Measurements from ENCODE around the gene STPG3.

STPG3 gene

GRCh38 chr9:137244486-137245449 lies 6.3 kb upstream of the STPG3 start:
- no peak for DNase-seq (ENCODE audit: low read depth, low spot score)

GRCh38 chr9:137245450-137246421 lies 5.3 kb upstream of the STPG3 start:
- DNase-seq (ENCODE audit: low read depth, low spot score): no peak

- no peak for DNase-seq (ENCODE audit: low read depth, low spot score)
Observed at GRCh38 chr9:137247135-137247915, 3.8 kb upstream of the STPG3 start.

DNA sequence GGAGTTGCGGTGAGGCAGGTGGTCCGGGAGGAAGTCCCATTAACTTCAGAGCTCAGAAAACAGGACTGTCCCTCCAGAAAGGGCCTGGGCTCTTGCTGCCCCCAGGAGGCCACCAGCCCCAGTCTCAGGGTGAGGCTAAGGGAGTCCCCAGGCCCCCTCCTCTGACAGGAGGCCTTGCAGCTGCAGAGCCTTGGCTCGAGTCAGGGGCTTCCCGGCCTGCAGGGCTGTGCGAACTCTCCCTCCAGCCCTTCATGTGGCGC lies 3.2 kb upstream of the STPG3 start:
- no peak for DNase-seq (ENCODE audit: low read depth, low spot score)

DNA sequence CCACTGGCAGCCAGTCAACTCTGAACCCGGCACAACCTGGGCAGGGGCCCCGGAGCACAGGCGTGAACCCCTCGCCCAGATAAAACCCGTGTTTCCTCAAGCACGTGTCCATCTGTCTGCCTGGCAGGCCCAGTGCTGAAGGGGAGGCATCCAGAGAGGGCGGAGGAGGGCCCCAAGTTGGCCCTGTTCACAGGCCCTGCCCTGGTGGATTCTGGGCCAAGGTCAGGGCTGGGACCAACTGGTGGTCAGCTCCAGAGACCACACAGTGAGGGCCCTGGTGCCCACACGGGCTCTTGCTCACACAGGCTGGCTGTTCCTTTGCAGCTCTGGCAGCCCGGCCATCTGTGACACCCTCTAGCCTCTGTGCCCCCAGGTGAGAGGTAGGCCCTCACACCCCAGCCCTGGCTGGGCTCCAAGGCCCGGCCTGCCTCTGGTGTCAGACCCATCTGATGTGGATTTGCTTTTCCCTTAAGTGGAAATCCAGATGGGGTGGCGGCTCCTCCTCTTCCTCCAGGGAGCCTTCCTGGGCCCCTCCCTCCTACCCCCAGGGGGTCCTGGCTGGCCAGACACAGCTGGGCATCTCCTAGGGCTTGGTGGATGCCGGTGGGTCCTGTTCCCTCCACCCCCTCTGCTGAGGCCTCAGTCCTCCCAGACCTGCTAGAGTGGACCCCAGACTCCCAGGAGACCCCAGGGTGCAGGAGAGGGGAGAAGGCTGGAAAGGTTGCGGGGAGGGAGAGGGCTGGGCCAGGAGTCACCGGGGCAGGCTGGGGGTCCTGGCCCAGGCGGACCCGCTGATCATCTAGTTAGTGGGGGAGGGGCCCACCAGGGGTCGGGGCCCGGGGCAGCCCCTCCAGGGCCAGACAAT lies 525 bp upstream of the STPG3 start:
- no peak for DNase-seq (ENCODE audit: low read depth, low spot score)

- DNase-seq (ENCODE audit: low read depth, low spot score): no peak
Observed at GRCh38 chr9:137251490-137252268, 593 bp downstream of the STPG3 start.

GRCh38 chr9:137252555-137253506 lies 1.7 kb downstream of the STPG3 start:
- DNase-seq (ENCODE audit: low read depth, low spot score): no peak

- DNase-seq (ENCODE audit: low read depth, low spot score): peak; percentile 31
Observed at GRCh38 chr9:137253717-137254623, 2.9 kb downstream of the STPG3 start.

DNA sequence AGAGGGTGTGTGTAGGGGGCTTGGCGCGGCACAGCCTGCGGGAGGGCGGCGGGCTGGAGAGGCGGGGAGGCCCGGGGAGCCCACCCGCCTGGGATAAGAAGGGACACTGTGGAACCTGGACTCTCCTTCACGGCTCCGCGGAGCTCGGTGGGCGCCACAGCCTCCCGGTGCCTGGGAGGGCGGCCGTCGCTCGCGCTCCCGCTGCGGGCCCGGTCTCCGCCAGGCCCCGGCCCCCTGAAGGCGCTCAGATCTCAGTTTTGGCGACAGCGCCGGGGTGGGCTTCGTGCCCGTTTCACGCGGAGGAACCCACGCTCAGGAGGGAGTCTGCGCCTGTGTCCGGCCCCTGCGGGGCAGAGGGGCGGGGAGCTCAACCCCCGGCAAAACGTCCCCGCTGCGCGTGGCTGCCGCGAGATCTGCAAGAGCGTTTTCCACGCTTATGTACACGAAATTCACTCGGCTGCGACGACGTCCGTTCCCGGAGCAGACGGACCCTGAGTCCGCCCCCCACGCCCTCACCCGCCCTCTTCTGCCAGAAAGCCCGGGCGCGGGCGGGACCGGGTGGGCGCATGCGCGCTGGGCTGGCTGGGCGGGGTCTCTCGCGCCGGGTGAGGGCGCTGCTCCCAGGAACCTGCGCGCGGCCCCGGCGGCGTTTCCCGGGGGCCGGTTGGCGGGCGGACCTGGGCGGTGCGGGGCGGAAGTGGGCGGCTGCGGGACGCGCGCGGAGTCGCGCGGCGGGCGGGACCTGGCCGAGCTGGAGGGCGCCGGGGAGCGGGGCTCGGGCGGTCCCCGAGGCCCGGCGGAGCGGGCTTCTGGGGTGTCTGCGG lies 3.8 kb downstream of the STPG3 start, which contains the start of gene NELFB:
Gene NELFB, plus strand, starts transcription at position 704 of the 824 bp plus-strand sequence.
- DNase-seq (ENCODE audit: low read depth, low spot score): peak; percentile 96

- no peak for DNase-seq (ENCODE audit: low read depth, low spot score)
Observed at GRCh38 chr9:137255448-137256114, 4.5 kb downstream of the STPG3 start.

GRCh38 chr9:137256362-137256761 lies 5.3 kb downstream of the STPG3 start:
- no peak for DNase-seq (ENCODE audit: low read depth, low spot score)

GRCh38 chr9:137256856-137257255 lies 5.8 kb downstream of the STPG3 start:
- DNase-seq (ENCODE audit: low read depth, low spot score): no peak

DNA sequence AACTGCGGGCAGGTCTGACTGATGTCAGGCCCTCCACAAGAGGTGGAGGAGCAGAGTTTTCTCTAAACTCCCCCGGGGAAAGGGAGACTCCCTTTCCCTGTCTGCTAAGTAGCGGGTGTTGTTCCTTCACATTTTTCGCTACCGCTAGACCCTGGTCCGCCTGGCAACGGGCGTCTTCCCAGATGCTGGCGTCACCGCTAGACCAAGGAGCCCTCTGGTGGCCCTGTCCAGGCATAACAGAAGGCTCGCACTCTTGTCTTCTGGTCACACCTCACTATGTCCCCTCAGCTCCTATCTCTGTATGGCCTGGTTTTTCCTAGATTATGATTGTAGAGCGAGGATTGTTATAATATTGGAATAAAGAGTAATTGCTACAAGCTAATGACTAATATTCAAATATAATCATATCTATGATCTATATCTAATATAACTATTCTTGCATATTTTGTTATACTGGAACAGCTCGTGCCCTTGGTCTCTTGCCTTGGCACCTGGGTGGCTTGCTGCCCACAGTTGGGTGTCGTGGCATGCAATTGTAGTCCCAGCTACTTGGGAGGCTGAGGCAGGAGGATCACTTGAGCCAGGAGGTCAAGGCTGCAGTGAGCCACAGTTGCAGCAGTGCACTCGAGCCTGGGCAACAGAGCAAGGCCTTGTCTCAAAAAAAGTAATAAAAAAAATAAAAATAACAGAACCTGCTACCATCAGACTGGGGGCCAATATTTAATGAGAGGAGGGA lies 11.3 kb downstream of the STPG3 start:
- DNase-seq (ENCODE audit: low read depth, low spot score): peak; percentile 70

GRCh38 chr9:137262909-137263285 lies 11.8 kb downstream of the STPG3 start:
- no peak for DNase-seq (ENCODE audit: low read depth, low spot score)

GRCh38 chr9:137263506-137263905 lies 12.4 kb downstream of the STPG3 start:
- DNase-seq (ENCODE audit: low read depth, low spot score): no peak

GRCh38 chr9:137264067-137264466 lies 13.0 kb downstream of the STPG3 start:
- no peak for DNase-seq (ENCODE audit: low read depth, low spot score)

Measured in astrocyte of the hippocampus (primary cell).